Loucy (cell line): Measurements from ENCODE around the gene CACNA1H.

ENCODE experiments used
- H2AFZ ChIP-seq: fragments of 200-600 bp; sonication (generic); 2 replicates; pipeline ENCODE4 v1.6.0; 2016; ENCODE audit warnings: antibody characterized with exemption, mild to moderate bottlenecking, low read length, moderate library complexity
- H3F3A ChIP-seq: fragments of 200-600 bp; 2 replicates; pipeline ENCODE4 v1.6.0; 2016; ENCODE audit warnings: antibody characterized with exemption, low read depth, mild to moderate bottlenecking
- H3K27me3 ChIP-seq: fragments of 200-600 bp; sonication (generic); 2 replicates; pipeline ENCODE4 v1.6.1; 2014; ENCODE audit warnings: low read length, mild to moderate bottlenecking; ENCODE audit not compliant: insufficient read depth, poor library complexity, severe bottlenecking
- H3K36me3 ChIP-seq: fragments of 200-600 bp; sonication (generic); 2 replicates; pipeline ENCODE4 v1.6.1; 2016; ENCODE audit warnings: low read length; ENCODE audit not compliant: insufficient read depth
- H3K4me1 ChIP-seq: fragments of 200-600 bp; sonication (generic); 2 replicates; pipeline ENCODE4 v1.5.1; 2014; ENCODE audit warnings: low read length, mild to moderate bottlenecking; ENCODE audit not compliant: insufficient read depth, poor library complexity, severe bottlenecking
- H3K4me2 ChIP-seq: fragments of 200-600 bp; sonication (generic); 2 replicates; pipeline ENCODE4 v1.6.0; 2014; ENCODE audit warnings: antibody characterized with exemption, low read length, low read depth, mild to moderate bottlenecking; ENCODE audit not compliant: poor library complexity, severe bottlenecking
- H3K4me3 ChIP-seq: fragments of 200-600 bp; sonication (generic); 2 replicates; pipeline ENCODE4 v1.5.1; 2014; ENCODE audit warnings: low read length, mild to moderate bottlenecking, mixed read lengths; ENCODE audit not compliant: poor library complexity, severe bottlenecking
- H3K79me2 ChIP-seq: fragments of 200-600 bp; sonication (generic); 2 replicates; pipeline ENCODE4 v1.6.1; 2014; ENCODE audit warnings: low read length; ENCODE audit not compliant: insufficient read depth
- H3K9ac ChIP-seq: fragments of 200-600 bp; sonication (generic); 2 replicates; pipeline ENCODE4 v1.6.0; 2014; ENCODE audit warnings: mild to moderate bottlenecking, low read depth, low read length, moderate library complexity; ENCODE audit not compliant: poor library complexity, severe bottlenecking
- H3K9me2 ChIP-seq: fragments of 200-600 bp; sonication (generic); replicated peaks from 2 replicates; pipeline ENCODE4 v1.6.1; 2016; ENCODE audit warnings: low read depth, low read length, mixed read lengths
- H3K9me3 ChIP-seq: fragments of 200-600 bp; sonication (generic); 2 replicates; pipeline ENCODE4 v1.6.1; 2014; ENCODE audit warnings: mild to moderate bottlenecking, antibody characterized with exemption, low read length, low read depth; ENCODE audit not compliant: insufficient read depth
- H4K20me1 ChIP-seq: fragments of 200-600 bp; sonication (generic); 2 replicates; pipeline ENCODE4 v1.6.0; 2014; ENCODE audit warnings: antibody characterized with exemption, low read length, mild to moderate bottlenecking; ENCODE audit not compliant: insufficient read depth, poor library complexity, severe bottlenecking
- CTCF ChIP-seq: fragments of 200-600 bp; sonication (generic); conservative IDR thresholded peaks from 2 replicates; pipeline ENCODE4 v1.5.1; 2014; ENCODE audit warnings: mild to moderate bottlenecking, antibody characterized with exemption, low read length
- EZH2phosphoT487 ChIP-seq: fragments of 200-600 bp; IDR thresholded peaks from 2 replicates; pipeline ENCODE4 v1.6.1; 2018; ENCODE audit warnings: antibody characterized with exemption, mild to moderate bottlenecking, moderate library complexity, borderline replicate concordance

The CACNA1H gene

GRCh38 chr16:1199347-1200013 lies 46.6 kb downstream of the CACNA1H start:
- H3K36me3 ChIP-seq: no peaks in the 10 kb centered on the region
- no peaks in the 10 kb centered on the region for H3K4me1 ChIP-seq
- H3K4me2 ChIP-seq: no peak overlapping the region
- no peak overlapping the region for H2AFZ ChIP-seq
- no peaks in the 10 kb centered on the region for H3K9me3 ChIP-seq
- no peaks in the 10 kb centered on the region for H4K20me1 ChIP-seq
- H3K27me3 ChIP-seq: no peaks in the 10 kb centered on the region
- TF ChIP-seq EZH2phosphoT487 (no peak), CTCF (no peak)
- H3K79me2 ChIP-seq: no peaks in the 10 kb centered on the region
- H3K9ac ChIP-seq: no peak overlapping the region
- H3K4me3 ChIP-seq: no peak overlapping the region
- H3F3A ChIP-seq: no peaks in the 10 kb centered on the region
- H3K9me2 ChIP-seq: no peaks in the 10 kb centered on the region

GRCh38 chr16:1200014-1200627 lies 47.2 kb downstream of the CACNA1H start:
- Histone ChIP-seq H3K9ac (no peak overlapping the region), H2AFZ (no peak overlapping the region), H4K20me1 (no peaks in the 10 kb centered on the region), H3K4me2 (no peak overlapping the region), H3K4me3 (no peak overlapping the region), H3K9me2 (no peaks in the 10 kb centered on the region), H3F3A (no peaks in the 10 kb centered on the region), H3K27me3 (no peaks in the 10 kb centered on the region), H3K4me1 (no peaks in the 10 kb centered on the region), H3K36me3 (no peaks in the 10 kb centered on the region), H3K79me2 (no peaks in the 10 kb centered on the region), H3K9me3 (no peaks in the 10 kb centered on the region)
- TF ChIP-seq EZH2phosphoT487 (no peak), CTCF (no peak)

GRCh38 chr16:1201444-1201843 lies 48.5 kb downstream of the CACNA1H start:
- Histone ChIP-seq H3K9me3 (no peaks in the 10 kb centered on the region), H3K4me1 (no peaks in the 10 kb centered on the region), H3K4me3 (no peak overlapping the region), H3K9me2 (no peaks in the 10 kb centered on the region), H4K20me1 (no peaks in the 10 kb centered on the region), H3K4me2 (no peak overlapping the region), H2AFZ (no peak overlapping the region), H3K27me3 (no peaks in the 10 kb centered on the region), H3K9ac (no peak overlapping the region), H3K79me2 (no peaks in the 10 kb centered on the region), H3F3A (no peaks in the 10 kb centered on the region), H3K36me3 (no peaks in the 10 kb centered on the region)
- TF ChIP-seq EZH2phosphoT487 (no peak), CTCF (no peak)
